ACC112 (cell line): Measurements from ENCODE around the gene CAMKMT.

Experiments
- H2AFZ ChIP-seq: fragments of 200-600 bp; sonication (generic); one replicate; pipeline ENCODE4 v1.6.0; 2017; ENCODE audit warnings: antibody characterized with exemption, low read length; ENCODE audit not compliant: unreplicated experiment
- H3K27ac ChIP-seq: fragments of 200-600 bp; sonication (generic); 2 replicates; pipeline ENCODE4 v1.5.1; 2014; ENCODE audit warnings: low read depth, mild to moderate bottlenecking, antibody characterized with exemption, low read length, moderate library complexity
- H3K27me3 ChIP-seq: fragments of 200-600 bp; sonication (generic); 2 replicates; pipeline ENCODE4 v1.6.1; 2014; ENCODE audit warnings: mild to moderate bottlenecking, antibody characterized with exemption, low read length, moderate library complexity, mixed read lengths; ENCODE audit not compliant: insufficient read depth
- H3K36me3 ChIP-seq: fragments of 200-600 bp; sonication (generic); 2 replicates; pipeline ENCODE4 v1.6.1; 2016; ENCODE audit warnings: mild to moderate bottlenecking, antibody characterized with exemption, low read length, moderate library complexity, mixed read lengths; ENCODE audit not compliant: insufficient read depth
- H3K4me1 ChIP-seq: fragments of 200-600 bp; sonication (generic); one replicate; pipeline ENCODE4 v1.6.1; 2016; ENCODE audit warnings: low read length, mixed read lengths; ENCODE audit not compliant: insufficient read depth, unreplicated experiment, control insufficient read depth
- H3K4me3 ChIP-seq: fragments of 200-600 bp; sonication (generic); 2 replicates; pipeline ENCODE4 v1.5.1; 2014; ENCODE audit warnings: mild to moderate bottlenecking, low read depth, low read length
- H3K79me2 ChIP-seq: fragments of 200-600 bp; sonication (generic); one replicate; pipeline ENCODE4 v1.6.0; 2016; ENCODE audit warnings: low read length; ENCODE audit not compliant: control insufficient read depth, unreplicated experiment, insufficient read depth

The CAMKMT gene

GRCh38 chr2:44564752-44565151, 203.0 kb downstream of the CAMKMT start:
- Histone ChIP-seq H2AFZ (no peak overlapping the region), H3K4me1 (peaks cover 11% of the 10 kb centered on the region), H3K27ac (no peak overlapping the region), H3K4me3 (no peak overlapping the region), H3K27me3 (no peaks in the 10 kb centered on the region), H3K36me3 (no peaks in the 10 kb centered on the region), H3K79me2 (no peaks in the 10 kb centered on the region)

GRCh38 chr2:44566059-44566458, 204.3 kb downstream of the CAMKMT start:
- Histone ChIP-seq H3K36me3 (no peaks in the 10 kb centered on the region), H2AFZ (no peak overlapping the region), H3K79me2 (no peaks in the 10 kb centered on the region), H3K4me3 (no peak overlapping the region), H3K4me1 (peaks cover 5% of the 10 kb centered on the region), H3K27ac (no peak overlapping the region), H3K27me3 (no peaks in the 10 kb centered on the region)

GRCh38 chr2:44569491-44569890, 207.7 kb downstream of the CAMKMT start:
- Histone ChIP-seq H3K4me3 (no peak overlapping the region), H3K36me3 (no peaks in the 10 kb centered on the region), H2AFZ (no peak overlapping the region), H3K27me3 (no peaks in the 10 kb centered on the region), H3K4me1 (peaks cover 3% of the 10 kb centered on the region), H3K79me2 (no peaks in the 10 kb centered on the region), H3K27ac (no peak overlapping the region)

- Histone ChIP-seq H3K79me2 (no peaks in the 10 kb centered on the region), H3K4me1 (peaks cover 3% of the 10 kb centered on the region), H3K4me3 (no peak overlapping the region), H2AFZ (no peak overlapping the region), H3K27ac (no peak overlapping the region), H3K36me3 (no peaks in the 10 kb centered on the region), H3K27me3 (no peaks in the 10 kb centered on the region)
Observed at GRCh38 chr2:44570271-44570670, 208.5 kb downstream of the CAMKMT start.

GRCh38 chr2:44570777-44571176, 209.0 kb downstream of the CAMKMT start:
- Histone ChIP-seq H3K79me2 (no peaks in the 10 kb centered on the region), H2AFZ (no peak overlapping the region), H3K27ac (no peak overlapping the region), H3K4me3 (no peak overlapping the region), H3K36me3 (no peaks in the 10 kb centered on the region), H3K4me1 (peaks cover 3% of the 10 kb centered on the region), H3K27me3 (no peaks in the 10 kb centered on the region)

GRCh38 chr2:44572196-44572900, 210.6 kb downstream of the CAMKMT start:
- no peak overlapping the region for H3K27ac ChIP-seq
- no peak overlapping the region for H3K4me3 ChIP-seq
- H3K36me3 ChIP-seq = no peaks in the 10 kb centered on the region
- no peaks in the 10 kb centered on the region for H3K27me3 ChIP-seq
- H3K4me1 ChIP-seq = peaks cover 3% of the 10 kb centered on the region
- H3K79me2 ChIP-seq = no peaks in the 10 kb centered on the region
- H2AFZ ChIP-seq = no peak overlapping the region

- H3K4me3 ChIP-seq = no peak overlapping the region
- H3K79me2 ChIP-seq = no peaks in the 10 kb centered on the region
- peaks cover 8% of the 10 kb centered on the region for H3K4me1 ChIP-seq
- H3K36me3 ChIP-seq = no peaks in the 10 kb centered on the region
- H3K27ac ChIP-seq = no peak overlapping the region
- H3K27me3 ChIP-seq = no peaks in the 10 kb centered on the region
- no peak overlapping the region for H2AFZ ChIP-seq
Observed at GRCh38 chr2:44573996-44574395, 212.2 kb downstream of the CAMKMT start.

- no peaks in the 10 kb centered on the region for H3K79me2 ChIP-seq
- H3K36me3 ChIP-seq = no peaks in the 10 kb centered on the region
- peak overlapping the region; percentile 78 for H3K4me3 ChIP-seq
- peak overlapping the region; percentile 86 for H3K27ac ChIP-seq
- peaks cover 18% of the 10 kb centered on the region for H3K4me1 ChIP-seq
- H3K27me3 ChIP-seq = no peaks in the 10 kb centered on the region
- peak overlapping the region; percentile 47 for H2AFZ ChIP-seq
Observed at GRCh38 chr2:44578471-44579093, 216.8 kb downstream of the CAMKMT start.

GRCh38 chr2:44579115-44579836, 217.5 kb downstream of the CAMKMT start:
- Histone ChIP-seq H3K27me3 (no peaks in the 10 kb centered on the region), H3K79me2 (no peaks in the 10 kb centered on the region), H3K27ac (peak overlapping the region; percentile 86), H3K4me1 (peaks cover 18% of the 10 kb centered on the region), H3K4me3 (peak overlapping the region; percentile 78), H3K36me3 (no peaks in the 10 kb centered on the region), H2AFZ (peak overlapping the region; percentile 47)

- Histone ChIP-seq H2AFZ (no peak overlapping the region), H3K4me3 (no peak overlapping the region), H3K4me1 (peaks cover 18% of the 10 kb centered on the region), H3K27me3 (no peaks in the 10 kb centered on the region), H3K27ac (no peak overlapping the region), H3K79me2 (no peaks in the 10 kb centered on the region), H3K36me3 (no peaks in the 10 kb centered on the region)
Observed at GRCh38 chr2:44579837-44580230, 218.1 kb downstream of the CAMKMT start.
